H1 (cell line): ENCODE measurements around the gene COL11A1. TPM values are rescaled to one million over a fixed set of nuclear protein-coding genes. Genes with fewer than 3 reads are reported as not detected.

Experiments used
- CTCF ChIA-PET: fragments of 300-600 bp; sonication (Branson Sonifier 250); formaldehyde crosslinking; loops from one replicate; lab custom pipeline; 2021; ENCODE audit not compliant: partially characterized antibody; lab: Charles Lee
- POLR2A ChIA-PET: fragments of 300-600 bp; sonication (Branson Sonifier 250); formaldehyde crosslinking; loops from one replicate; lab custom pipeline; 2021; ENCODE audit warnings: inconsistent platforms; ENCODE audit not compliant: partially characterized antibody; lab: Charles Lee
- DNase-seq, 2 experiments: peaks; one replicate each; pipeline versions ENCODE4 v3.0.0 to v3.0.0-alpha.2; 2010 to 2022; ENCODE audit warnings: low spot score in 2 of 2, low read depth in 1 of 2, mixed read lengths in 1 of 2
- FAIRE-seq: peaks from 2 replicates; lab custom pipeline; 2011; peaks lifted over from hg19 to GRCh38; lab: Jason Lieb, UNC
- H2AFZ ChIP-seq: 2 replicates; pipeline ENCODE4 v1.8.1; 2012; ENCODE audit warnings: low read length, inconsistent platforms
- H2AK5ac ChIP-seq: 2 replicates; pipeline ENCODE4 v1.6.1; 2013; ENCODE audit warnings: low read depth, low read length
- H2BK120ac ChIP-seq: replicated peaks from 2 replicates; pipeline ENCODE3; 2013; ENCODE audit warnings: low read depth, low read length, inconsistent platforms
- H2BK12ac ChIP-seq: 2 replicates; pipeline ENCODE4 v1.6.1; 2013; ENCODE audit warnings: low read depth, low read length
- H2BK15ac ChIP-seq: 2 replicates; pipeline ENCODE4 v1.6.1; 2013; ENCODE audit warnings: low read length
- H2BK20ac ChIP-seq: 2 replicates; pipeline ENCODE4 v1.6.1; 2013; ENCODE audit warnings: low read length
- H2BK5ac ChIP-seq: 2 replicates; pipeline ENCODE4 v1.6.1; 2013; ENCODE audit warnings: low read depth, low read length
- H3K14ac ChIP-seq: 2 replicates; pipeline ENCODE4 v1.6.1; 2013; ENCODE audit warnings: inconsistent platforms; ENCODE audit not compliant: insufficient read length
- H3K18ac ChIP-seq: 2 replicates; pipeline ENCODE4 v1.6.1; 2013; ENCODE audit warnings: low read length; ENCODE audit errors: extremely low read depth
- H3K23ac ChIP-seq: 2 replicates; pipeline ENCODE4 v1.6.1; 2013; ENCODE audit warnings: inconsistent platforms; ENCODE audit not compliant: insufficient read length
- H3K23me2 ChIP-seq: 2 replicates; pipeline ENCODE4 v1.6.1; 2013; ENCODE audit warnings: low read depth, low read length
- H3K27ac ChIP-seq: 2 replicates; pipeline ENCODE4 v1.6.1; 2011; ENCODE audit warnings: low read depth, low read length, inconsistent platforms
- H3K27me3 ChIP-seq, 4 experiments: replicated peaks in 1 of 4; 1 replicate in 1 of 4; 2 replicates in 3 of 4; pipeline versions ENCODE4 v1.6.1 to v1.8.1; 2011 to 2013; ENCODE audit warnings: low read length in 3 of 4, mild to moderate bottlenecking in 3 of 4, inconsistent platforms in 2 of 4, mixed read lengths in 2 of 4, moderate library complexity in 1 of 4; ENCODE audit not compliant: control insufficient read depth in 3 of 4, insufficient read depth in 3 of 4; ENCODE audit errors: extremely low read depth in 1 of 4
- H3K36me3 ChIP-seq, 4 experiments: 2 replicates each; pipeline versions ENCODE4 v1.6.1 to v1.8.1; 2011 to 2013; ENCODE audit warnings: mild to moderate bottlenecking in 4 of 4, low read length in 3 of 4, moderate library complexity in 2 of 4, control low read depth in 1 of 4, inconsistent platforms in 1 of 4; ENCODE audit not compliant: insufficient read depth in 4 of 4, control insufficient read depth in 2 of 4
- H3K4ac ChIP-seq: replicated peaks from 2 replicates; pipeline ENCODE3; 2013; ENCODE audit warnings: low read length, low read depth, mixed read lengths, inconsistent platforms; ENCODE audit not compliant: insufficient read length
- H3K4me1 ChIP-seq, 4 experiments: replicated peaks in 1 of 4; 1 replicate in 1 of 4; 2 replicates in 3 of 4; pipeline versions ENCODE4 v1.6.1 to v1.8.1; 2011 to 2013; ENCODE audit warnings: low read length in 3 of 4, inconsistent platforms in 2 of 4, mixed read lengths in 1 of 4; ENCODE audit not compliant: insufficient read depth in 4 of 4, control insufficient read depth in 3 of 4
- H3K4me2 ChIP-seq, 2 experiments: 2 replicates each; pipeline versions ENCODE4 v1.6.1 to v1.8.1; 2011 to 2013; ENCODE audit warnings: low read depth in 2 of 2, low read length in 2 of 2, control low read depth in 1 of 2, inconsistent platforms in 1 of 2, mild to moderate bottlenecking in 1 of 2; ENCODE audit not compliant: insufficient read depth in 1 of 2
- H3K4me3 ChIP-seq, 4 experiments: fragments of 200-600, 300-600 bp in 1 of 4; sonication (generic), shearing (Covaris generic), sonication (Bioruptor Twin) in 1 of 4; 2 replicates each; pipeline versions ENCODE4 v1.5.1 to v1.8.1; 2011 to 2016; ENCODE audit warnings: low read length in 4 of 4, low read depth in 3 of 4, control low read depth in 2 of 4, inconsistent platforms in 2 of 4, mild to moderate bottlenecking in 2 of 4, mixed read lengths in 1 of 4, moderate library complexity in 1 of 4; ENCODE audit not compliant: insufficient read depth in 2 of 4; ENCODE audit errors: extremely low read depth in 1 of 4
- H3K56ac ChIP-seq: replicated peaks from 2 replicates; pipeline ENCODE3; 2013; ENCODE audit warnings: low read depth, mild to moderate bottlenecking, mixed read lengths, low read length, inconsistent platforms; ENCODE audit not compliant: insufficient read length
- H3K79me1 ChIP-seq: 2 replicates; pipeline ENCODE4 v1.6.1; 2013; ENCODE audit warnings: low read depth, low read length, control low read depth
- H3K79me2 ChIP-seq, 2 experiments: 2 replicates each; pipeline versions ENCODE4 v1.6.1 to v1.8.1; 2012 to 2013; ENCODE audit warnings: low read length in 2 of 2, mild to moderate bottlenecking in 2 of 2, inconsistent platforms in 1 of 2; ENCODE audit not compliant: insufficient read depth in 2 of 2, control insufficient read depth in 1 of 2
- H3K9ac ChIP-seq, 4 experiments: replicated peaks in 1 of 4; 1 replicate in 1 of 4; 2 replicates in 3 of 4; pipeline versions ENCODE4 v1.6.1 to v1.8.1; 2011 to 2013; ENCODE audit warnings: low read depth in 3 of 4, low read length in 3 of 4, control low read depth in 2 of 4, mild to moderate bottlenecking in 2 of 4, moderate library complexity in 2 of 4, inconsistent platforms in 1 of 4; ENCODE audit errors: extremely low read depth in 1 of 4
- H3K9me3 ChIP-seq, 2 experiments: 2 replicates each; pipeline versions ENCODE4 v1.6.1 to v1.8.1; 2012 to 2013; ENCODE audit warnings: mild to moderate bottlenecking in 2 of 2, moderate library complexity in 2 of 2, control low read depth in 1 of 2, inconsistent platforms in 1 of 2, low read depth in 1 of 2, low read length in 1 of 2, mixed read lengths in 1 of 2; ENCODE audit not compliant: insufficient read depth in 2 of 2
- H4K20me1 ChIP-seq, 2 experiments: replicated peaks in 1 of 2; 2 replicates each; pipeline versions ENCODE3 to v1.8.1; 2011 to 2013; ENCODE audit warnings: inconsistent platforms in 2 of 2, low read length in 2 of 2, mild to moderate bottlenecking in 1 of 2; ENCODE audit not compliant: insufficient read depth in 2 of 2, control insufficient read depth in 1 of 2
- H4K5ac ChIP-seq: 2 replicates; pipeline ENCODE4 v1.6.1; 2013; ENCODE audit warnings: low read length, low read depth, mixed read lengths, inconsistent platforms; ENCODE audit not compliant: insufficient read length
- H4K8ac ChIP-seq: 2 replicates; pipeline ENCODE4 v1.8.0; 2013; ENCODE audit warnings: mild to moderate bottlenecking, moderate library complexity, low read length, inconsistent platforms; ENCODE audit not compliant: insufficient read depth; ENCODE audit errors: extremely low read depth
- H4K91ac ChIP-seq: replicated peaks from 2 replicates; pipeline ENCODE3; 2013; ENCODE audit warnings: low read length, mixed read lengths, inconsistent platforms; ENCODE audit not compliant: insufficient read length
- CEBPB ChIP-seq: IDR thresholded peaks from 2 replicates; pipeline ENCODE4 v1.6.1; 2012; ENCODE audit warnings: low read depth, low read length
- EZH2 ChIP-seq: fragments of 200-600 bp; sonication (generic); IDR thresholded peaks from 2 replicates; pipeline ENCODE4 v1.7.1; 2012; ENCODE audit warnings: low read depth, mild to moderate bottlenecking, moderate library complexity, low read length, inconsistent platforms; ENCODE audit not compliant: severe bottlenecking
- POLR2A ChIP-seq, 2 experiments: IDR thresholded peaks; 1 replicate in 1 of 2; 2 replicates in 1 of 2; pipeline ENCODE4 v1.6.1; 2011; ENCODE audit warnings: low read depth in 2 of 2, low read length in 2 of 2, mild to moderate bottlenecking in 2 of 2; ENCODE audit errors: control extremely low read depth in 1 of 2
- RXRA ChIP-seq: IDR thresholded peaks from 2 replicates; pipeline ENCODE4 v1.6.1; 2011; ENCODE audit warnings: low read depth, mild to moderate bottlenecking, low read length, moderate library complexity; ENCODE audit not compliant: insufficient read depth
- USF2 ChIP-seq: IDR thresholded peaks from 2 replicates; pipeline ENCODE4 v1.6.1; 2011; ENCODE audit warnings: low read length, improper control_type of control experiment
- WGBS, 2 experiments: shearing (Covaris generic) in 1 of 2; methylation state at CpG; one replicate each; pipeline versions ENCODE4 v1.1.6 to v1.1.7; 2013 to 2015; ENCODE audit warnings: low lambda C conversion rate in 2 of 2, mixed read lengths in 2 of 2, inconsistent platforms in 1 of 2, low coverage in 1 of 2, missing lambda C conversion rate in 1 of 2; ENCODE audit not compliant: insufficient replicate concordance in 2 of 2, insufficient coverage in 1 of 2, insufficient read length in 1 of 2; ENCODE audit errors: extremely low coverage in 1 of 2, missing lambda C conversion rate in 1 of 2; 5-methylcytosine and 5-hydroxymethylcytosine counted together
- polyA plus RNA-seq, 7 experiments: library from polyadenylated mRNA; depleted of rRNA in 3 of 7; stranded (reverse) in 5 of 7; unstranded in 2 of 7; fragments of >200 nt in 5 of 7; fragments of 200-250 nt in 2 of 7; gene quantifications; 1 replicate in 5 of 7; 2 replicates in 1 of 7; 4 replicates in 1 of 7; pipeline versions ENCODE4 v1.2.1 to v1.2.3, GENCODE V29; 2011 to 2013; ENCODE audit warnings: missing spikeins in 2 of 7, mixed read lengths in 2 of 7
- total RNA-seq: library from RNA; stranded (reverse); fragmentation: NEBNext Ultra II Directional; extraction: Animal tissue kit (Norgen Biotek cat#: 25700); gene quantifications from 2 replicates; pipeline ENCODE4 v1.2.1, GENCODE V29; 2021

Gene COL11A1
- total and polyA plus RNA-seq, 2 of the 8 experiments (the other 6 are each of a cell fraction or from before 2014, with no cell fraction given) = 4.0 to 27.9 TPM

- DNase-seq = no peak
- no peak overlapping the region for H2BK15ac ChIP-seq
- no peaks in the 10 kb centered on the region for H3K4me1 ChIP-seq
- no peak overlapping the region for H3K27ac ChIP-seq
- H3K56ac ChIP-seq = no peak overlapping the region
- no peaks in the 10 kb centered on the region for H3K36me3 ChIP-seq
- no peak overlapping the region for H3K9ac ChIP-seq
- CTCF ChIA-PET = no interaction called here
- POLR2A ChIA-PET = no interaction called here
- H2AFZ ChIP-seq = no peak overlapping the region
- H3K4me2 ChIP-seq = no peak overlapping the region
- TF ChIP-seq USF2 (no peak), EZH2 (no peak), CEBPB (no peak), RXRA (no peak), POLR2A (IDR thresholded peaks at IDR 0.05; ENCODE audit: control extremely low read depth in 1 of 2, low read depth in 2 of 2, low read length in 2 of 2) (no peak)
- TF ChIP-seq, all 59 proteins: peak for 0
- Histone ChIP-seq H3K14ac (no peak overlapping the region), H3K4ac (no peak overlapping the region), H4K5ac (no peak overlapping the region), H2BK12ac (no peak overlapping the region), H3K4me3 (no peak overlapping the region), H3K79me2 (no peaks in the 10 kb centered on the region), H2BK120ac (no peak overlapping the region), H3K79me1 (no peaks in the 10 kb centered on the region), H2BK20ac (no peak overlapping the region), H4K91ac (no peak overlapping the region), H2AK5ac (no peak overlapping the region), H3K18ac (no peak overlapping the region), H3K23ac (no peak overlapping the region), H3K9me3 (no peaks in the 10 kb centered on the region), H2BK5ac (no peak overlapping the region), H3K27me3 (no peaks in the 10 kb centered on the region), H4K20me1 (no peaks in the 10 kb centered on the region), H4K8ac (no peak overlapping the region), H3K23me2 (no peaks in the 10 kb centered on the region)
- FAIRE-seq = no peak
- WGBS, 2 experiments = 94% methylated on average over 1 of the region's 1 CpG; no CpG with 5 or more reads in 1 of the 2 experiments
Observed at GRCh38 chr1:103129255-103129654, 20.9 kb upstream of the COL11A1 start.
